Esophagus (tissue), 2 donors: ENCODE measurements around the gene NCL. TPM values are rescaled to one million over a fixed set of nuclear protein-coding genes. Genes with fewer than 3 reads are reported as not detected.
"Not testable (repeated sequence)": the region's sequence is repeated elsewhere in the genome, so short reads cannot be mapped to it uniquely, and the experiment has no call there.

Experiments
- H3K27ac ChIP-seq, 2 donors: one replicate each; pipeline ENCODE4 v1.5.1; 2013; ENCODE audit warnings: low read depth in 2 of 2, mild to moderate bottlenecking in 2 of 2, inconsistent platforms in 1 of 2, low read length in 1 of 2, moderate library complexity in 1 of 2
- H3K27me3 ChIP-seq, 2 donors: one replicate each; pipeline ENCODE4 v1.6.1; 2013; ENCODE audit warnings: low read length in 2 of 2, control low read depth in 1 of 2, mild to moderate bottlenecking in 1 of 2; ENCODE audit not compliant: insufficient read depth in 2 of 2, control insufficient read depth in 1 of 2
- H3K36me3 ChIP-seq, 2 donors: one replicate each; pipeline ENCODE4 v1.6.1; 2013; ENCODE audit warnings: low read length in 1 of 2; ENCODE audit not compliant: control insufficient read depth in 2 of 2, insufficient read depth in 2 of 2
- H3K4me1 ChIP-seq, 2 donors: one replicate each; pipeline ENCODE4 v1.6.1; 2013; ENCODE audit warnings: low read length in 1 of 2; ENCODE audit not compliant: control insufficient read depth in 2 of 2, insufficient read depth in 2 of 2
- H3K4me3 ChIP-seq, 2 donors: one replicate each; pipeline ENCODE4 v1.5.1; 2013; ENCODE audit warnings: low read length in 2 of 2, mild to moderate bottlenecking in 2 of 2, low read depth in 1 of 2, moderate library complexity in 1 of 2
- H3K9me3 ChIP-seq, 2 donors: one replicate each; pipeline ENCODE4 v1.6.1; 2013; ENCODE audit warnings: mild to moderate bottlenecking in 2 of 2, low read depth in 1 of 2, low read length in 1 of 2, moderate library complexity in 1 of 2; ENCODE audit not compliant: control insufficient read depth in 2 of 2, insufficient read depth in 1 of 2
- whole genome bisulfite sequencing, 2 donors: extraction: QIAGEN DNeasy Blood & Tissue Kit; methylation state at CpG; one replicate each; pipeline ENCODE4 v1.1.7; 2013; 5-methylcytosine and 5-hydroxymethylcytosine counted together
- polyA plus RNA-seq, 2 donors: library from polyadenylated mRNA; stranded (reverse); fragments of 200-250 nt; gene quantifications; one replicate each; pipeline ENCODE4 v1.2.3, GENCODE V29; 2013
- donor health status: healthy with polysubstance abuse.
- donor health status: Bipolar disorder and iron deficiency.

NCL gene
- polyA plus RNA-seq, 2 donors = 84.4 to 282 TPM

DNA sequence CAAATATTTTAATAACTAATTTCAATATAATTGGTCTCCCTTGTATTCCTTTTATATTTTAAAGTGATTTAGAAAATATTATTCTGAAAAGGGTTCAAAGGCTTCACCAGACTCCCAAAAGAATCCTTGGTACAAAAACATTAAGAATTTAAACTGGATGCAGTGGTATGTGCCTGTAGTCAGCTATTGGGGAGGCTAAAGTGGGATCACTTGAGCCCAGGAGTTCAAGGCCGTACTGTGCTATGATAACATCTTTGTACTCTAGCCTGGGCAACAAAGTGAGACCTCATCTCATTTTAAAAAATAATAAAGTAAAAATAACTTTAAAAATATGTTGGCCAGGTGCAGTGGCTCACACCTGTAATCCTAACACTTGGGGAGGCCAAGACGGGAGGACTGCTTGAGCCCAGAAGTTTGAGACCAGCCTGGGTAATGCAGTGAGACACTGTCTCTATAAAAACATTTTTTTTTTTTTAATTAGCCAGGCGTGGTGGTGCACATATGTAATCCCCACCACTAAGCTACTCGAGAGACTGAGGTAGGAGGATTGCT lies 14.7 kb downstream of the NCL start:
- Histone ChIP-seq H3K27ac (no peak overlapping the region), H3K9me3 (no peaks in the 10 kb centered on the region), H3K27me3 (no peaks in the 10 kb centered on the region), H3K36me3 (peaks cover 4 to 10% of the 10 kb centered on the region in 2 donors), H3K4me3 (no peak overlapping the region), H3K4me1 (no peaks in the 10 kb centered on the region)
- 87 to 94% methylated on average over 4 of the region's 4 CpGs for WGBS, 2 donors

DNA sequence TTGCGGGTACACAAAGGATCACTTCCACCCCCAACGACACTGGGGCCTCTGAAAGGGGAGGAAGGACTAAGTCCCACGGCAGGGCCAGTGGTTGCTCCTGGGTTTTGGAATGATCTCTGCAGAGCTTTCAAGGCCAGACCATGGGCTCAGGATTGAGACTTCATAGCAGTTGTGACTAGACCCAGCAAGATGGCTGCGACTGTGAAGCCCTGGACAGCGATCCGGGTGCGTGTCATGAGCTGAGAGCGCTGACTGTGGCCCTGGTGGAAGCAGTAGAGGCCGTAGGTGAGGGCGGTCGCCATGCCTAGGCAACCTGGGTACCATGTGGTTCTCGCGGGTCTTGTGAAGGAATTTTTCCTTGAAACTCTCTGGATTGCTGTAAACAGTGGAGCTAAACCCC lies 27.3 kb downstream of the NCL start:
- Histone ChIP-seq H3K9me3 (no peaks in the 10 kb centered on the region), H3K4me3 (no peak overlapping the region), H3K36me3 (no peaks in the 10 kb centered on the region), H3K4me1 (no peaks in the 10 kb centered on the region), H3K27me3 (no peaks in the 10 kb centered on the region), H3K27ac (no peak overlapping the region)
- 89 to 92% methylated on average over 13 of the region's 13 CpGs for WGBS, 2 donors

DNA sequence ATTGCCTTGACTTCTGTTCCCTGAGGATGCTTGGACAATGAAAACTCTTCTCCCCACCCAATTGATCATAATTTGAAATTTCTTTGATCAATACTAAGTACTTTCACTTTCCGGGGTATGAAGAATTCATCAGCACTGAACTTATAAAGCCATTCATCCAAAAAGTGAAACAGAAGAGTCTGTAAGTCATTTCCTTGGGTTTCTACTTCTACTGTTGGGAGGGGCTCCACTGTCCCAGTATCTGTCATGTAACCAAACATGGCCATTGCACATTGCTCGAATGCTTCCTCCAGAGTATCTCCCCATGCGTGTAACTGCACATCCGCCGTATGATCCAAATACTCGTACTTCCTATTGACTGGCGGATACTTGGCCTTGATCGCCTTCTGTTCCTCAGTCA lies 30.3 kb downstream of the NCL start:
- 76 to 83% methylated on average over 8 of the region's 8 CpGs for WGBS, 2 donors
- H3K4me1 ChIP-seq = no peaks in the 10 kb centered on the region

DNA sequence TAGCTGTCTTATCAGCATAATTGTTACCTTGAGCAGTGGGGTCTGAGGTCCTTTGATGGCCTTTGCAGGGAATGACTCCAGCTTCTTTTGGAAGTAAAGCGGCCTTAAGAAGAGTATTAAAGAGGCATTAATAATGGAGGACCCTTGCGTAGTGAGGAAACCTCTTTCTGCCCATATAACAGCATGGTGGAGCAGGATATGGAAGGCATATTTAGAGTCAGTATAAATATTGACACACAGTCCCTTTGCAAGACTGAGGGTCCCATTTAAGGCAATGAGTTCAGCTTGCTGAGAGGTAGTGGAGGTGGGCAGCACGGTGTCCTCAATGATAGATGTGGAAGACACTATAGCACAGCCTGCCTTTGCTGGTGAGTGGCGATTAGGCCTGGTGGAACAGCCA lies 32.7 kb downstream of the NCL start:
- Histone ChIP-seq H3K9me3 (peaks cover 0 to 4% of the 10 kb centered on the region in 2 donors), H3K27ac (no peak overlapping the region), H3K4me3 (no peak overlapping the region), H3K4me1 (no peaks in the 10 kb centered on the region), H3K27me3 (no peaks in the 10 kb centered on the region), H3K36me3 (no peaks in the 10 kb centered on the region)
- WGBS, 2 donors = 95 to 96% methylated on average over 4 of the region's 4 CpGs

More for the DNA sequence above, 30.3 kb downstream of the NCL start:
- no peaks in the 10 kb centered on the region for H3K36me3 ChIP-seq
- no peaks in the 10 kb centered on the region for H3K27me3 ChIP-seq
- H3K27ac ChIP-seq = no peak overlapping the region
- H3K9me3 ChIP-seq = peaks cover 0 to 4% of the 10 kb centered on the region in 2 donors
- no peak overlapping the region for H3K4me3 ChIP-seq

DNA sequence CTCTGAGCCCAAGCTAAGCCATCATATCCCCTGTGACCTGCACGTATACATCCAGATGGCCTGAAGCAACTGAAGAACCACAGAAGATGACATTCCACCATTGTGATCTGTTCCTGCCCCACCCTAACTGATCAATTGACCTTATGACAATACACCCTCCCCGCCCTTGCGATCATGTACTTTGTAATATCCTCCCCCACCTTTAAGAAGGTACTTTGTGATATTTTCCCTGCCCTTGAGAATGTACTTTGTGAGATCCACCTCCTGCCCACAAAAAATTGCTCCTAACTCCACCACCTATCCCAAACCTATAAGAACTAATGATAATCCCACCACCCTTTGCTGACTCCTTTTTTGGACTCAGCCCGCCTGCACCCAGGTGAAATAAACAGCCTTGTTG lies 33.8 kb downstream of the NCL start:
- not testable (repeated sequence) for H3K27ac ChIP-seq, H3K4me1 ChIP-seq, H3K36me3 ChIP-seq, H3K4me3 ChIP-seq, H3K27me3 ChIP-seq, H3K9me3 ChIP-seq
- WGBS, 2 donors = 87 to 89% methylated on average over 4 of the region's 4 CpGs

DNA sequence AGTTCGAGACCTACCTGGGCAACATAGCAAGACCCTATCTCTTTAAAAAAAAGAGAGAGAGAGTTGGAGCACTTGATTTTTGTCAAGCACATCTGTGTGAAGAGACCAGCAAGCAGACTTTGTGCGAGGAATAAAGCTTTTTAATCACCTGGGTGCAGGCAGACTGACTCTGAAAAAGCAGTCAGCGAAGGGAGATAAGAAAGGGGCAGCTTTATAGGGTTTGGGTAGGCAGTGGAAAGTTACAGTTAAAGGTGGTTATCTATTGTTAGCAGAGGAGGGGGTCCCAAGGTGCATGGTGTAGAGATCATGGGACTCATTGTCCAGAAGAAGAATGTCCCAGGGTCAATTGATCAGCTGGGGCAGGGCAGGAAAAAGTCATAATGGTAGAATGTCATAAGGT lies 34.4 kb downstream of the NCL start:
- Histone ChIP-seq H3K27ac (no peak overlapping the region), H3K4me3 (no peak overlapping the region), H3K27me3 (no peaks in the 10 kb centered on the region), H3K9me3 (peaks cover 0 to 4% of the 10 kb centered on the region in 2 donors), H3K4me1 (no peaks in the 10 kb centered on the region), H3K36me3 (no peaks in the 10 kb centered on the region)
- WGBS, 2 donors = 87 to 89% methylated on average over 3 of the region's 3 CpGs

DNA sequence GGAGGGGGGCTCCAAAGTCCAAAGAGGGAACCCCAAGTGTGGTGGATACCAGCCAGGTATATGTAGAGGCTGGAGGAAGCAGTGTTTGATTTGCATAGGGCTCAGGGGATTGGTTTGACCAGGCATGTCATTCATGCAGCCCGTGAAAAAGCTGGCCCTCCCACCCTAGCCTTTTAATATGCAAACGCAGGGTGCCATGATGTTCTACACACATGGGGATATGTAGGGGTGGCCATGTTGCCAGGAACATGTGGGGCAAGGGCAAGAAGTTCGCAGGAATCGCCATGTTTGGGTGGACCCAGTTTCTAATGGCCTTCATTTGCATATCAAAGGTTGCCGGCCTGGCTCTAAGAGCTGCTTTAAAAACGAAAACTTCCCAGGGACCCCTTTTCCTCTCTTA lies 35.1 kb downstream of the NCL start:
- H3K27me3 ChIP-seq = no peaks in the 10 kb centered on the region
- 78 to 88% methylated on average over 6 of the region's 6 CpGs for WGBS, 2 donors
- no peak overlapping the region for H3K4me3 ChIP-seq
- no peak overlapping the region for H3K27ac ChIP-seq
- H3K9me3 ChIP-seq = peaks cover 0 to 4% of the 10 kb centered on the region in 2 donors
- H3K4me1 ChIP-seq = no peaks in the 10 kb centered on the region
- H3K36me3 ChIP-seq = no peaks in the 10 kb centered on the region

DNA sequence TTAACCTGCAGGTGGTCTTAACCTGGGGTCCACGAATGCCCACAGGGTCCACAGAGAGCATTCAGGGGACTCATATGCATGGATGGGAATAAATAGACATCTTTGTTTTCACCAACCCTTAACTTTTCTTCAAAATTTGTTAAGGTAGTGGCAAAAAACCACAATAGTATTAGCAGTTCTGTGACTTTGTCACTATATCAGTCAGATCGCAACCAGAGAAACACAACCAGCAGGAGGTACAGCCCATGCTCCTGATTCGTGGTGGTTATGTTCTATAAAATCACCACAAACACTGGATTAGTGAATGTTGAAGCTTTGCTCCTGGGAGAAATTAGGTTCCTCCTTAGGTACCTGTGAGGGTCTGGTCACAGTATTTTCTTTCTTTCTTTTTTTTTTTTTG lies 37.2 kb downstream of the NCL start:
- H3K36me3 ChIP-seq = no peaks in the 10 kb centered on the region
- H3K27ac ChIP-seq = no peak overlapping the region
- no peaks in the 10 kb centered on the region for H3K27me3 ChIP-seq
- WGBS, 2 donors = 81 to 85% methylated on average over 3 of the region's 3 CpGs
- peaks cover 0 to 4% of the 10 kb centered on the region in 2 donors for H3K9me3 ChIP-seq
- no peak overlapping the region for H3K4me3 ChIP-seq
- no peaks in the 10 kb centered on the region for H3K4me1 ChIP-seq

DNA sequence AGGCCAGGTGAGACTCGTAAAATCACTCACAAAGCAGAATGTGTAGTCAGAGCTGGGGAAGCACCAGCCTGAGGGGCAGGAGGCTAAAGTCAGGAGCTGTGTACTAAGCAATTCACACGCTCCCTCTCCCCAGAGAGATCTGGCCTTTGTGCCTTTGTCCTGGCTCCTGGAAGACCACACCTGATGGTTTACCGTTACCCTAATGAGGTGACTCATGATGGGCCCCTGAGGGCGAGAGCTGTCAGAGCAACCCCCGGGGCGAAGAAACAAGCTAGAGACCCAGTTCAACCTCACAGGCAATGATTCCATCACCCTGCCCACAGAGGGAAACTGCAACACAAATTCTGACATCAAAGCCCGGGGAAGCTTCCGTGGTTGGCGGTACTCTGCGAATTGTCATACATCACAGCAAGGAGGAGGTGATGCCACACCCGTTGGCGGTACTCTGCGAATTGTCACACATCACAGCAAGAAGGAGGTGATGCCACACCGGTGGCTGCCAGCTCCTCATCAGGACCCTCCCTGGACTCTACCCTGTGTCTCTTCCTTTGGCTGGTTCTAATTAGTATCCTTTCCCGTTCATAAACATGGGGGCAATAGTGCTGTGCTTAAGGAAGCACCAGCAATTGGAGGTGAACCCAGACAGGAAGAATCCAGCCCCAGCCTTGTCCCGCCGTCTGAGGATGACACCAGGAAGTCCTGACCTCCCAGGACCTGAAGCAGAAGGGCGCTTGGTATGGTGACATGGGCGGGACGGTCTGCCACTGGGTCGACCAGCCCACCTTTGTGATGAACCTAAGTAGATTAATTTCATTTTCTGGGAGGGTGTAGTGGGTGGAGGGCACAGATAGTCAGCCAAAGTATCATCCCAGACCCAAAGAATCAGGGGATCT lies 38.2 kb downstream of the NCL start:
- WGBS, 2 donors = 57 to 63% methylated on average over 21 of the region's 21 CpGs
- Histone ChIP-seq H3K4me3 (no peak overlapping the region), H3K4me1 (no peaks in the 10 kb centered on the region), H3K27me3 (no peaks in the 10 kb centered on the region), H3K27ac (no peak overlapping the region), H3K9me3 (peaks cover 0 to 2% of the 10 kb centered on the region in 2 donors), H3K36me3 (no peaks in the 10 kb centered on the region)
